Cardiac muscle cell (in vitro differentiated cells and primary cell): Measurements from ENCODE around the gene STARD10. TPM values are rescaled to one million over a fixed set of nuclear protein-coding genes. Genes with fewer than 3 reads are reported as not detected.

Experiments
- DNase-seq, 2 donors: peaks; one replicate each; pipeline versions ENCODE4 v3.0.0 to v3.0.0-alpha.2; 2010 to 2017; ENCODE audit warnings: low read depth in 1 of 2, low spot score in 1 of 2
- H3K27ac ChIP-seq: fragments of 200-600 bp; sonication (generic); 2 replicates; pipeline ENCODE4 v1.5.1; 2016
- H3K27me3 ChIP-seq: fragments of 200-600 bp; sonication (generic); 2 replicates; pipeline ENCODE4 v1.6.0; 2016; ENCODE audit warnings: control low read depth
- H3K36me3 ChIP-seq: fragments of 200-600 bp; sonication (generic); 2 replicates; pipeline ENCODE4 v1.5.1; 2016; ENCODE audit warnings: control low read depth
- H3K4me1 ChIP-seq: fragments of 200-600 bp; sonication (generic); 2 replicates; pipeline ENCODE4 v1.8.1; 2017; ENCODE audit warnings: low read depth, mild to moderate bottlenecking, mixed run types
- H3K4me3 ChIP-seq: fragments of 200-600 bp; sonication (generic); 2 replicates; pipeline ENCODE4 v1.5.1; 2016; ENCODE audit warnings: mild to moderate bottlenecking
- H3K9me3 ChIP-seq: fragments of 200-600 bp; sonication (generic); 2 replicates; pipeline ENCODE4 v1.5.1; 2017; ENCODE audit warnings: low read depth, mild to moderate bottlenecking, control low read depth
- CTCF ChIP-seq: IDR thresholded peaks from 2 replicates; pipeline ENCODE4 v1.5.1; 2012; ENCODE audit warnings: low read depth, mild to moderate bottlenecking, low read length
- polyA plus RNA-seq: library from polyadenylated mRNA; unstranded; fragments of >200 nt; fragmentation: Nextera tagmentation; extraction: Ambion mirVana; gene quantifications from 2 replicates; pipeline ENCODE4 v1.2.1, GENCODE V29; 2016
- total RNA-seq: library from RNA; depleted of rRNA; stranded (reverse); fragments of >200 nt; gene quantifications from 2 replicates; pipeline ENCODE4 v1.2.3, GENCODE V29; 2016

The STARD10 gene
- total and polyA plus RNA-seq, 2 experiments from 2014 or later, result 91.4 to 101 TPM

GRCh38 chr11:72768581-72768980 lies 25.3 kb downstream of the STARD10 start:
- H3K36me3 ChIP-seq, result no peaks in the 10 kb centered on the region
- H3K4me1 ChIP-seq, result peaks cover 7% of the 10 kb centered on the region
- DNase-seq, result no peak
- H3K9me3 ChIP-seq, result no peaks in the 10 kb centered on the region
- H3K4me3 ChIP-seq, result no peak overlapping the region
- no peaks in the 10 kb centered on the region for H3K27me3 ChIP-seq
- TF ChIP-seq CTCF, result no peak
- no peak overlapping the region for H3K27ac ChIP-seq

GRCh38 chr11:72767203-72768062 lies 26.4 kb downstream of the STARD10 start:
- no peak for TF ChIP-seq CTCF
- Histone ChIP-seq H3K4me1 (no peaks in the 10 kb centered on the region), H3K4me3 (no peak overlapping the region), H3K27me3 (no peaks in the 10 kb centered on the region), H3K36me3 (no peaks in the 10 kb centered on the region), H3K27ac (no peak overlapping the region), H3K9me3 (no peaks in the 10 kb centered on the region)
- no peak for DNase-seq

GRCh38 chr11:72766152-72766902 lies 27.5 kb downstream of the STARD10 start:
- no peak for DNase-seq
- Histone ChIP-seq H3K27me3 (no peaks in the 10 kb centered on the region), H3K36me3 (no peaks in the 10 kb centered on the region), H3K4me3 (no peak overlapping the region), H3K4me1 (no peaks in the 10 kb centered on the region), H3K27ac (no peak overlapping the region), H3K9me3 (no peaks in the 10 kb centered on the region)
- no peak for TF ChIP-seq CTCF

DNA sequence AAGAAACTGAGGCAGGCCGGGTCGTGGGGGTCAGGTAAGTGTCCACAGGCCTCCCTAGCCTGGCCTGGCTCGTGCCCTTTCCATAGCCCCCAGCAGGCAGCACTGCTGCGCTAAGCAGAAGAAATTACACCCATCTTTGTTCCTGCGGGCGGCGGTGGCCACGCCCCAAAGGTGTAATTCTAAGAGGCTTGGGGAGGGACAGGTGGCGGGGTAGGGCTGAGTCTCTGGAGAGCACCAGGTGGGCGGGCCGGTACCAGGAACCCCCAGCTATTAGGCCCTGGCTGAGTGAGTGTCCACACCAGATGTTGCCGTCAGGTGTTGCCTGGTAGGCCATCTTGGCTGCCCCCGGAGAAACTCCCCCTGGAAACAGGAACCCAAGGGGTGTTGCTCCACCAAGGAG lies 29.3 kb downstream of the STARD10 start:
- no peak for TF ChIP-seq CTCF
- Histone ChIP-seq H3K36me3 (no peaks in the 10 kb centered on the region), H3K27ac (no peak overlapping the region), H3K4me3 (no peak overlapping the region), H3K27me3 (no peaks in the 10 kb centered on the region), H3K9me3 (no peaks in the 10 kb centered on the region), H3K4me1 (no peaks in the 10 kb centered on the region)
- DNase-seq, result no peak

- H3K36me3 ChIP-seq, result no peaks in the 10 kb centered on the region
- H3K27ac ChIP-seq, result no peak overlapping the region
- no peaks in the 10 kb centered on the region for H3K9me3 ChIP-seq
- no peak for DNase-seq
- TF ChIP-seq CTCF, result no peak
- no peaks in the 10 kb centered on the region for H3K27me3 ChIP-seq
- H3K4me1 ChIP-seq, result no peaks in the 10 kb centered on the region
- no peak overlapping the region for H3K4me3 ChIP-seq
Measured at GRCh38 chr11:72763823-72764222, 30.0 kb downstream of the STARD10 start.
